ENCODE measurements around the gene EMID1.

The EMID1 gene

DNA sequence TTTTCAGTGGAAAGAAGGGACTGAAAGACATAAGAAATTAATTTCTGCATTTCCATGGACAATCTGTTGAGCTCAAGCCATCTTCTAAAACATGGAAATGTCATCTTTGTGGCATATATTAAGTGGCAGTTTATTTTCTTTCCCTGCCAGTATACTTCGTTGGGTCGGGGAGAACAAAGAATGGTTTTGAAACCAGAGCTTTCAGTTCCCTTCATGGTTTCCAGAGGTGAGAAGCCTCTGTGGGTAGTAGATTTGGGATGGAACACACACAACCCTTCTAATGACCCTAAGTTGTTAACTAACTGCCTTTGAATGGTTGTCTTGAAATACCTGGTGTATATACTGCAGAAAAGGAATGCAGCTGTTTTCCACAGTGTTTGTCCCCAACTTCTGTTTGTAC lies 83.1 kb downstream of the EMID1 start:
- H3K4me2 ChIP-seq (ENCODE audit: insufficient read depth, low read length) = no peak overlapping the region
- no peak overlapping the region for H2AFZ ChIP-seq (ENCODE audit: low read depth, low read length)
- ATAC-seq (ENCODE audit: insufficient read depth, low read depth) (no peak), DNase-seq (no peak)
- no peaks in the 10 kb centered on the region for H3K4me1 ChIP-seq (ENCODE audit: insufficient read depth, low read length)
- H3K4me3 ChIP-seq (ENCODE audit: low read depth in 1 of 2, low read length in 2 of 2) = no peak overlapping the region
- no peak for TF ChIP-seq EZH2 (IDR thresholded peaks at IDR 0.05; ENCODE audit: borderline replicate concordance, low read depth, low read length, severe bottlenecking)
- TF ChIP-seq, protein P1, sequence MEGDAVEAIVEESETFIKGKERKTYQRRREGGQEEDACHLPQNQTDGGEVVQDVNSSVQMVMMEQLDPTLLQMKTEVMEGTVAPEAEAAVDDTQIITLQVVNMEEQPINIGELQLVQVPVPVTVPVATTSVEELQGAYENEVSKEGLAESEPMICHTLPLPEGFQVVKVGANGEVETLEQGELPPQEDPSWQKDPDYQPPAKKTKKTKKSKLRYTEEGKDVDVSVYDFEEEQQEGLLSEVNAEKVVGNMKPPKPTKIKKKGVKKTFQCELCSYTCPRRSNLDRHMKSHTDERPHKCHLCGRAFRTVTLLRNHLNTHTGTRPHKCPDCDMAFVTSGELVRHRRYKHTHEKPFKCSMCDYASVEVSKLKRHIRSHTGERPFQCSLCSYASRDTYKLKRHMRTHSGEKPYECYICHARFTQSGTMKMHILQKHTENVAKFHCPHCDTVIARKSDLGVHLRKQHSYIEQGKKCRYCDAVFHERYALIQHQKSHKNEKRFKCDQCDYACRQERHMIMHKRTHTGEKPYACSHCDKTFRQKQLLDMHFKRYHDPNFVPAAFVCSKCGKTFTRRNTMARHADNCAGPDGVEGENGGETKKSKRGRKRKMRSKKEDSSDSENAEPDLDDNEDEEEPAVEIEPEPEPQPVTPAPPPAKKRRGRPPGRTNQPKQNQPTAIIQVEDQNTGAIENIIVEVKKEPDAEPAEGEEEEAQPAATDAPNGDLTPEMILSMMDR (IDR thresholded peaks at IDR 0.05; ENCODE audit: borderline replicate concordance, extremely low read depth, low read length, poor library complexity, severe bottlenecking) = no peak
- peaks cover 100% of the 10 kb centered on the region for H3K36me3 ChIP-seq (ENCODE audit: insufficient read depth, low read length)
- no peaks in the 10 kb centered on the region for H3K27me3 ChIP-seq (ENCODE audit: insufficient read depth, low read length, poor library complexity)
- H4K20me1 ChIP-seq (ENCODE audit: insufficient read depth, low read length) = peaks cover 74% of the 10 kb centered on the region
- H3K9me3 ChIP-seq (ENCODE audit: insufficient read depth, low read length, severe bottlenecking) = no peaks in the 10 kb centered on the region
- no peak overlapping the region for H3K9ac ChIP-seq (ENCODE audit: low read depth, low read length)
- H3K79me2 ChIP-seq (ENCODE audit: insufficient read depth, low read length) = peaks cover 87% of the 10 kb centered on the region
- no peak overlapping the region for H3K27ac ChIP-seq (ENCODE audit: low read length)

DNA sequence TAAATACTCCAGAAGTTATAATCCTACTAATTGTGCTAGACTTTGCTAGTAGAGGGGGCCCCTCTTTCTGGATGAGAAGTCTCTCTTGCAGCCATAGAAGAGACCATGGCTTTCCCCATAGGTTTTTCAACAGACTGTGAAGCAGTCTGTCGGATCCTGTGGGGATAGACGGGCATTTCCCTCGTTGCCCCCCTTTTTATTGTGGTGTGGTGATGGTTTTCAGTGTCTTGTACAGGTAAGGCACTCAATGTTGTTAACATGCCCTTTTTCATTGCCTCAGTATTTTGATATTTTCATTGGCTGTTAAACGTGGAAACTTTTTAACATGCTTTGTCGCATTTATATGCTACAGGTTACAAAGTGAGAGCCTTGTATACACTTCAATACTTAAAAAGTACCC lies 84.4 kb downstream of the EMID1 start:
- peaks cover 74% of the 10 kb centered on the region for H3K79me2 ChIP-seq (ENCODE audit: insufficient read depth, low read length)
- no peak overlapping the region for H3K27ac ChIP-seq (ENCODE audit: low read length)
- no peak for DNase-seq
- no peak overlapping the region for H3K4me2 ChIP-seq (ENCODE audit: insufficient read depth, low read length)
- TF ChIP-seq EZH2 (IDR thresholded peaks at IDR 0.05; ENCODE audit: borderline replicate concordance, low read depth, low read length, severe bottlenecking) = no peak
- TF ChIP-seq, protein P1 (IDR thresholded peaks at IDR 0.05; ENCODE audit: borderline replicate concordance, extremely low read depth, low read length, poor library complexity, severe bottlenecking) = no peak
- peaks cover 100% of the 10 kb centered on the region for H3K36me3 ChIP-seq (ENCODE audit: insufficient read depth, low read length)
- no peaks in the 10 kb centered on the region for H3K4me1 ChIP-seq (ENCODE audit: insufficient read depth, low read length)
- no peak overlapping the region for H3K9ac ChIP-seq (ENCODE audit: low read depth, low read length)
- H3K9me3 ChIP-seq (ENCODE audit: insufficient read depth, low read length, severe bottlenecking) = no peaks in the 10 kb centered on the region
- H4K20me1 ChIP-seq (ENCODE audit: insufficient read depth, low read length) = peaks cover 63% of the 10 kb centered on the region
- H3K4me3 ChIP-seq (ENCODE audit: low read depth in 1 of 2, low read length in 2 of 2) = no peak overlapping the region
- no peaks in the 10 kb centered on the region for H3K27me3 ChIP-seq (ENCODE audit: insufficient read depth, low read length, poor library complexity)
- no peak for ATAC-seq (ENCODE audit: insufficient read depth, low read depth)
- no peak overlapping the region for H2AFZ ChIP-seq (ENCODE audit: low read depth, low read length)

DNA sequence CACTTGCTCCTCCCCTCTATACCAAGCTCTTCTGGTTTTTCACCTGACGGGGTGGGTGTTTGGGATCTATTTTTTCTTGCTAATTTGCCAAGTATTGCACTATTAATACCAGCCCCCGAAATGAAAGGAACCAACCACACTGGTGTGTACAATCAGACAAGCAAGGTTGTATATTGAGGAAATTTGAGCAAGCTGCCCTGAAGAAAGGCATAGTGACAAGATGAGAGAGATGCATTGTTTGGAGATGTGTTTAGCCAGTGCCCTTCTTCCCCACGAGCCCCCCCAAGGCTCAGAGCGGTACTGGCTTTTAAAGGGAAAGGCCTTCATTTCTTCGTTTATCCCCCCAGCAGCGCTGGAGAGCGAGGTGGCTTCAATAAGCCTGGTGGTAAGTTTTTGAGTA lies 85.5 kb downstream of the EMID1 start:
- Histone ChIP-seq H2AFZ (ENCODE audit: low read depth, low read length) (no peak overlapping the region), H3K4me1 (ENCODE audit: insufficient read depth, low read length) (no peaks in the 10 kb centered on the region), H3K79me2 (ENCODE audit: insufficient read depth, low read length) (peaks cover 66% of the 10 kb centered on the region), H3K9me3 (ENCODE audit: insufficient read depth, low read length, severe bottlenecking) (no peaks in the 10 kb centered on the region), H3K4me3 (ENCODE audit: low read depth in 1 of 2, low read length in 2 of 2) (no peak overlapping the region), H3K4me2 (ENCODE audit: insufficient read depth, low read length) (no peak overlapping the region), H3K9ac (ENCODE audit: low read depth, low read length) (no peak overlapping the region), H3K27ac (ENCODE audit: low read length) (no peak overlapping the region), H3K36me3 (ENCODE audit: insufficient read depth, low read length) (peaks cover 100% of the 10 kb centered on the region), H4K20me1 (ENCODE audit: insufficient read depth, low read length) (peaks cover 60% of the 10 kb centered on the region), H3K27me3 (ENCODE audit: insufficient read depth, low read length, poor library complexity) (no peaks in the 10 kb centered on the region)
- ATAC-seq (ENCODE audit: insufficient read depth, low read depth) (0 out of 3 replicates have a peak, but pooled peaks have one; percentile 34), DNase-seq (no peak)
- TF ChIP-seq EZH2 (IDR thresholded peaks at IDR 0.05; ENCODE audit: borderline replicate concordance, low read depth, low read length, severe bottlenecking) = no peak
- TF ChIP-seq, protein P1 (IDR thresholded peaks at IDR 0.05; ENCODE audit: borderline replicate concordance, extremely low read depth, low read length, poor library complexity, severe bottlenecking) = no peak

DNA sequence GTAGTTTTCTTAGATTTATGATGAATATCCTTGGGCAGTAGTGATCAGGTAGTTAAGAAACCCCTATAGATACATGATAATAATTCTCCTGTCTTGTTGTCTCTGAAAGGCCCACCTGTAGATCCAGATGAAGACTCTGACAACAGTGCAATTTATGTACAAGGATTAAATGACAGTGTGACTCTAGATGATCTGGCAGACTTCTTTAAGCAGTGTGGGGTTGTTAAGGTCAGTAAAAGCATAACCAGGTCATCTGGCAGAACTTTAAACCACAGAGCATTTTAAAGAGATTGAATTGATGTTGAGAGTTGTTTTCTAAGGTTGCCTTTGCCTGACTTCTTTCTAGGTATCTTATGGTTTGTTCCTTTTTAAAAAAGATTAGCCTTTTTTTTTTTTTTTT lies 86.7 kb downstream of the EMID1 start:
- H3K4me3 ChIP-seq (ENCODE audit: low read depth in 1 of 2, low read length in 2 of 2) = no peak overlapping the region
- H3K36me3 ChIP-seq (ENCODE audit: insufficient read depth, low read length) = peaks cover 100% of the 10 kb centered on the region
- no peak for ATAC-seq (ENCODE audit: insufficient read depth, low read depth)
- H3K27me3 ChIP-seq (ENCODE audit: insufficient read depth, low read length, poor library complexity) = no peaks in the 10 kb centered on the region
- H4K20me1 ChIP-seq (ENCODE audit: insufficient read depth, low read length) = peaks cover 61% of the 10 kb centered on the region
- H3K4me2 ChIP-seq (ENCODE audit: insufficient read depth, low read length) = no peak overlapping the region
- no peak overlapping the region for H2AFZ ChIP-seq (ENCODE audit: low read depth, low read length)
- no peak for DNase-seq
- no peaks in the 10 kb centered on the region for H3K9me3 ChIP-seq (ENCODE audit: insufficient read depth, low read length, severe bottlenecking)
- no peak overlapping the region for H3K9ac ChIP-seq (ENCODE audit: low read depth, low read length)
- H3K27ac ChIP-seq (ENCODE audit: low read length) = no peak overlapping the region
- peaks cover 55% of the 10 kb centered on the region for H3K79me2 ChIP-seq (ENCODE audit: insufficient read depth, low read length)
- no peak for TF ChIP-seq EZH2 (IDR thresholded peaks at IDR 0.05; ENCODE audit: borderline replicate concordance, low read depth, low read length, severe bottlenecking)
- TF ChIP-seq, protein P1 (IDR thresholded peaks at IDR 0.05; ENCODE audit: borderline replicate concordance, extremely low read depth, low read length, poor library complexity, severe bottlenecking) = no peak
- H3K4me1 ChIP-seq (ENCODE audit: insufficient read depth, low read length) = no peaks in the 10 kb centered on the region

Data from DND-41 (cell line).